ENCODE measurements around the gene PYGL.
"Not testable (repeated sequence)": the region's sequence is repeated elsewhere in the genome, so short reads cannot be mapped to it uniquely, and the experiment has no call there.

The PYGL gene

DNA sequence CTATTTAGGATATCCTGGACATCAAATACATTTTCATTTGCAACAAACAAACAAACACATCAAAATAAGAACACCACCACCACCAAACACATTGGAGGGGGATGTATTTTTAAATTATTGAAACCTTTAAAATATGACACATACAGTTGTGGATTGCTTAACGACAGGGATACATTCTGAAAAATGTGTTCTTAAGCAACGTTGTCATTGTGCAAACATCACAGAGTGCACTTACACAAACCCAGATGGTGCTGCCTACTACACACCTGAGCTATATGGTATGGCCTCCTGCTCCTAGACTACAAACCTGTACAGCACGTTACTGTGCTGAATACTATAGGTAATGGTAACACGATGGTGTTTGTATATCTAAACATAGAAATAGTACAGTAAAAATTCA, 19.4 kb downstream of the PYGL start:
- Mint-ChIP-seq H3K4me1 (ENCODE audit: low read depth) (no peaks in the 10 kb centered on the region), H3K27me3 (ENCODE audit: low read depth) (peaks cover 15% of the 10 kb centered on the region), H3K36me3 (ENCODE audit: low read depth) (no peaks in the 10 kb centered on the region), H3K4me3 (no peak overlapping the region), H3K9me3 (no peaks in the 10 kb centered on the region), H3K27ac (no peak overlapping the region)

DNA sequence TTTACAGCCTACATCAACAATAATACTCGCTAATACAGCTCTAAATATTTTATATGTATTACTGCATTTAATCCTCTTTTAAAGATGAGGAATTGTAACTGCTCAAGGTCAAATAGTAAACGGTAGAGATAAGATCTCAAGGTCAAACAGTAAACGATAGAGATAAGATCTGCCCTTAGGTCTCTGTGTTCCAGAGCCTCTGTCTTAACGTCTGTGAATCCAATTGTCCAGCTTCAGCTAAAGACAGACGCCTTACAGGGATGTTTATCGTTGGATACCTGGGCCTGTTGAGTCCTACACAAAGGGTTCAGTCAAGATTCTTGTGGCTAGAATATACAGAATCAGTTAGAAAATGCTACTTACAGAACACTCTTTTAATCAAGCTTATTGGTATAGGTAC, 20.0 kb downstream of the PYGL start:
- Mint-ChIP-seq H3K27ac (no peak overlapping the region), H3K36me3 (ENCODE audit: low read depth) (no peaks in the 10 kb centered on the region), H3K27me3 (ENCODE audit: low read depth) (peaks cover 12% of the 10 kb centered on the region), H3K9me3 (no peaks in the 10 kb centered on the region), H3K4me1 (ENCODE audit: low read depth) (no peaks in the 10 kb centered on the region), H3K4me3 (no peak overlapping the region)

DNA sequence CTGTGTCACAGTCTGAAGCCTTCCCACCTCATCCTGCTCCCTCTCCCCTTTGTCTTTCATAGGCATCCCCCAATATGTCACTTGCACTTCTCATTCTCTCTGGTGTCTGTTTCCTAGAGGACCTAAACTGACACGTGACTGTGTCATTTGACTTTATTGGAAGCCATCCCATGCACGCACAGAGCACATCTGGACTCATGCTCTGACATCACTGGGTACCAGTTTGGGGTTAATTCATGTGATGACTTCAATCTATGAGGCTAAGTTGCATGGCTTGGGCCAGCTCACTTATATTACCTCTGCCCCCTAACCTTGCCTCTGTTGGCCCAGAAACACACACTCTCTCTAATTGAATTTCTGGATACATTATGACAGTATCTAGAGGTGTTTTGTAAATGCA, 21.5 kb downstream of the PYGL start:
- Mint-ChIP-seq H3K27ac (no peak overlapping the region), H3K9me3 (no peaks in the 10 kb centered on the region), H3K4me1 (ENCODE audit: low read depth) (no peaks in the 10 kb centered on the region), H3K27me3 (ENCODE audit: low read depth) (peaks cover 14% of the 10 kb centered on the region), H3K4me3 (no peak overlapping the region), H3K36me3 (ENCODE audit: low read depth) (no peaks in the 10 kb centered on the region)

DNA sequence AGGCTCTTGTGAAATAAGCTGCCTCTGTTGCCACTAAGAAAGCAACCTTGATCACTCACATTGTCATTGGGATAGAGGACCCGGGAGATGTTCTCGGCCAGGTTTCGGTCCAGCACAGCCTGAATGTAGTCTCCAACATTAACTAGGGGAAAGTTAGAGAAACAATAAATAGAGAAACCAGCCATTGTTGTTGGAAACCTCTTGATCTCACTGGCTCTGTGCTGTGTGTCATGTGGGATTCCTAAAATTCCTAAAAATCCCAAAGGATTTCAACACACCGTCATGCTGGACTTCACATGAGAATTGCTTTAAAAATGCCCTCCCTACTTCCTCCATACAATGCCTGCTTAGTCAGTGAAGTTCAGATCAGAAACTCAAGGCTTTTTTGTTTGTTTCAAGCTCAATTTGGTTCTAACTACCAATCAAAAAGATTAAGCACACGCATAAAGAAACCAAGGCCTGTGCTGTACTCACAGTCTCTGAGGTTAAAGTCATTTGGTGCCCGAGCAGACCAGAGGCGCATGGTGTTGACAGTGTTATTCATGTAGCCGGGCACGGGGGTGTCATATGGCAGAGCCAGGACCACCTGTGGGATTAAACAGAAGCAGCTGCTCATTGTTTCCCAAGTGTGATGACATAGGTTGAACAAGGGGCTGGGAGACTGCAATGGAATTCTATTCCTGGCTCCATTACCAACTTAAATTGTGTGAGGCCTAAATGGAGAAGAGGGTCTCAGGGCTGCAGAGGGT, 23.6 kb downstream of the PYGL start:
- Mint-ChIP-seq H3K4me1 (ENCODE audit: low read depth) (no peaks in the 10 kb centered on the region), H3K4me3 (no peak overlapping the region), H3K36me3 (ENCODE audit: low read depth) (no peaks in the 10 kb centered on the region), H3K27me3 (ENCODE audit: low read depth) (peaks cover 10% of the 10 kb centered on the region), H3K9me3 (no peaks in the 10 kb centered on the region), H3K27ac (no peak overlapping the region)

GRCh38 chr14:50919524-50919923, 24.8 kb downstream of the PYGL start:
- H3K27me3 Mint-ChIP-seq (ENCODE audit: low read depth); H3K36me3 Mint-ChIP-seq (ENCODE audit: low read depth); H3K27ac Mint-ChIP-seq; H3K4me3 Mint-ChIP-seq; H3K4me1 Mint-ChIP-seq (ENCODE audit: low read depth); H3K9me3 Mint-ChIP-seq: not testable (repeated sequence)

DNA sequence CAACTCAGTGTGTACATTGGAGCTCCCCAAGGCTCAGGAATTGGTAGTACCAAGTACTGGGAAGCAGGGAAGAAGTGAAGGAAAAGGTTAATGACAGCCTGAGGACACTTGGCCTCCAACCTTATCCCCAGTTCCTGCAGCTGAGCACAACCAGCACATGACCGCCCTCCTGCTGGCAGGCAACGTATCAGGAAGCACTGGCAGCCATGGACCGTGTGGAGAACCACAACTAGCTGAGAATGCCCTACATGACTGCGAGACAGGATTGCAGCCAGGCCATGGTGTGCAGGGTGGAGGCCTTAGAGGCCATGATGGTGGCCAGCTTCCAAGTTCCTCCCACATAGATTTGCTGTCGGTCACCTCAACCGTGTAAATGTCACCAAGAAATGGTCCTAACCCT, 26.8 kb downstream of the PYGL start:
- Mint-ChIP-seq H3K4me1 (ENCODE audit: low read depth) (no peaks in the 10 kb centered on the region), H3K36me3 (ENCODE audit: low read depth) (no peaks in the 10 kb centered on the region), H3K27me3 (ENCODE audit: low read depth) (peaks cover 5% of the 10 kb centered on the region)

GRCh38 chr14:50910495-50911420, 33.5 kb downstream of the PYGL start:
- Mint-ChIP-seq H3K27me3 (ENCODE audit: low read depth) (no peaks in the 10 kb centered on the region), H3K36me3 (ENCODE audit: low read depth) (no peaks in the 10 kb centered on the region), H3K9me3 (no peaks in the 10 kb centered on the region), H3K27ac (no peak overlapping the region), H3K4me3 (no peak overlapping the region), H3K4me1 (ENCODE audit: low read depth) (no peaks in the 10 kb centered on the region)

More for the DNA sequence above, 26.8 kb downstream of the PYGL start:
- no peak overlapping the region for H3K27ac Mint-ChIP-seq
- no peak overlapping the region for H3K4me3 Mint-ChIP-seq
- no peaks in the 10 kb centered on the region for H3K9me3 Mint-ChIP-seq

DNA sequence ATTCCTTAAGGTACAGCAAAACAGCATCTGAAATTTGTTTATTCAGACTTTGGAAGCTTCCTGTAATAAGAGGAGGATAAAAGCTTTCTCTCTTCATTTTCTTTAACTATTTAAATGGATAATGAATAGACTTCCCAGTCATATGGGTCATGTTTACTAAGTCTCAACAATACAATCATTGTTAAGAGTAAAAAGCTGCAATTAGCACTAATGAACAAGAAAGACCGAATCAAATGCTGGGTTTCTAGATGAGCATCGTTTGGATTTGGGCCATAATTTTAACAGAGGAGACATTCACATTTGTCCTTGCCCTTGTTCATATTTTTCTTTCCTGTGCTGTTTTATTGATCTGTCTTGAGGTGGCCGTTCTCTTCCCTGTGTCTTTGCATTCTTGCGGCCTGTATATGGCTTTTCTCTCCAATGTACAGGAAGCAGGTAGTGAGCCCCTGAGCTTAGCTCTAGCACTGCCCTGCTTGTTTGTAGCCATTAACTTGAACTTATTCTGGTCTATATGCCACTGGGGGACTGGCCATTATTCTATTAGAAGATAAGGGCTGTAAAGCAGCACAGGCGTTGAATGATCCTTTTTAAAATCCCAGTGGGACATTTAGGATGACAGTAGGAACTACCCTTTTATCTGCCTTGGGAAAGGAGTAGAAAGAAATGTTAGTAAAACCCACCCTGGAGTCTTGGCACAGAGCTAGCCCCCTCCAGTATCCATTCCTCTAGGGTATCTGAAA, 37.8 kb downstream of the PYGL start:
- Mint-ChIP-seq H3K9me3 (no peaks in the 10 kb centered on the region), H3K4me3 (no peak overlapping the region), H3K4me1 (ENCODE audit: low read depth) (no peaks in the 10 kb centered on the region), H3K27me3 (ENCODE audit: low read depth) (peaks cover 11% of the 10 kb centered on the region), H3K36me3 (ENCODE audit: low read depth) (no peaks in the 10 kb centered on the region), H3K27ac (no peak overlapping the region)

GRCh38 chr14:50904719-50905118, 39.6 kb downstream of the PYGL start:
- H3K27ac Mint-ChIP-seq: no peak overlapping the region
- H3K36me3 Mint-ChIP-seq (ENCODE audit: low read depth): no peaks in the 10 kb centered on the region
- no peaks in the 10 kb centered on the region for H3K9me3 Mint-ChIP-seq
- H3K4me3 Mint-ChIP-seq: no peak overlapping the region
- H3K4me1 Mint-ChIP-seq (ENCODE audit: low read depth): no peaks in the 10 kb centered on the region
- H3K27me3 Mint-ChIP-seq (ENCODE audit: low read depth): peaks cover 16% of the 10 kb centered on the region

- Mint-ChIP-seq H3K4me3 (no peak overlapping the region), H3K4me1 (ENCODE audit: low read depth) (no peaks in the 10 kb centered on the region), H3K9me3 (no peaks in the 10 kb centered on the region), H3K36me3 (ENCODE audit: low read depth) (no peaks in the 10 kb centered on the region), H3K27me3 (ENCODE audit: low read depth) (peaks cover 19% of the 10 kb centered on the region), H3K27ac (no peak overlapping the region)
Observed at GRCh38 chr14:50901361-50901760, 42.9 kb downstream of the PYGL start.

DNA sequence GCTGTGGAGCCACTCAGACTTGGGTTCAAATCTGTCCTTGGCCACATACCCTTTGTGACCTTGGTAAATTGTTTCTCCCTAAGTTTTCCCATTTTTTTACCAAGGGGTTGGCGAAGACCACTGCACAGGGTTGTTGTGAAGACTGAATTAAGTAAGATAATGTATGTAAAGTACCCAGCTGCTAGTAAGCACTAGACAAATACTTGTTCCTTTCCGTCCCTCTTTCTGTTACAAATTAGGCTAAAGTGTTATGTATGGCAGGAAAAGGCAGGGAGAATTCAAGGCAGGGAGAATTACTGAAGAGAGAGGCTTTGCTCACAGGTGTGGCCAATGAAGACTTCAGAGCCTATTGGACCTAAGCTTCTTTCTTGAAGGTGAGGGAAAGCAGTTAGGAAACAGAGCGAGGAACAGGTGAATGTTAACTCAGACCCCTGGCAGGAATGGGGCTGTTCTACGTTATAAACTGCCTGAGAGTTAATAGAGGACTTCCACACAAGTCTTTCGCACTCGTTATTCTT, 46.6 kb downstream of the PYGL start:
- H3K4me3 Mint-ChIP-seq: no peak overlapping the region
- no peaks in the 10 kb centered on the region for H3K4me1 Mint-ChIP-seq (ENCODE audit: low read depth)
- peaks cover 12% of the 10 kb centered on the region for H3K27me3 Mint-ChIP-seq (ENCODE audit: low read depth)
- H3K9me3 Mint-ChIP-seq: no peaks in the 10 kb centered on the region
- H3K27ac Mint-ChIP-seq: no peak overlapping the region
- no peaks in the 10 kb centered on the region for H3K36me3 Mint-ChIP-seq (ENCODE audit: low read depth)

GRCh38 chr14:50897005-50897404, 47.3 kb downstream of the PYGL start:
- H3K27ac Mint-ChIP-seq; H3K36me3 Mint-ChIP-seq (ENCODE audit: low read depth); H3K27me3 Mint-ChIP-seq (ENCODE audit: low read depth); H3K9me3 Mint-ChIP-seq; H3K4me1 Mint-ChIP-seq (ENCODE audit: low read depth); H3K4me3 Mint-ChIP-seq: not testable (repeated sequence)

DNA sequence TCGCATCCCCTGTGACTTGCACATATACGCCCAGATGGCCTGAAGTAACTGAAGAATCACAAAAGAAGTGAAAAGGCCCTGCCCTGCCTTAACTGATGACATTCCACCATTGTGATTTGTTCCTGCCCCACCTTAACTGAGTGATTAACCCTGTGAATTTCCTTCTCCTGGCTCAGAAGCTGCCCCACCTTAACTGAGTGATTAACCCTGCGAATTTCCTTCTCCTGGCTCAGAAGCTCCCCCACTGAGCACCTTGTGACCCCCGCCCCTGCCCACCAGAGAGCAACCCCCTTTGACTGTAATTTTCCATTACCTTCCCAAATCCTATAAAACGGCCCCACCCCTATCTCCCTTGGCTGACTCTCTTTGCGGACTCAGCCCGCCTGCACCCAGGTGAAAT, 47.9 kb downstream of the PYGL start:
- not testable (repeated sequence) for H3K27me3 Mint-ChIP-seq (ENCODE audit: low read depth); H3K36me3 Mint-ChIP-seq (ENCODE audit: low read depth); H3K4me3 Mint-ChIP-seq; H3K4me1 Mint-ChIP-seq (ENCODE audit: low read depth); H3K27ac Mint-ChIP-seq; H3K9me3 Mint-ChIP-seq

DNA sequence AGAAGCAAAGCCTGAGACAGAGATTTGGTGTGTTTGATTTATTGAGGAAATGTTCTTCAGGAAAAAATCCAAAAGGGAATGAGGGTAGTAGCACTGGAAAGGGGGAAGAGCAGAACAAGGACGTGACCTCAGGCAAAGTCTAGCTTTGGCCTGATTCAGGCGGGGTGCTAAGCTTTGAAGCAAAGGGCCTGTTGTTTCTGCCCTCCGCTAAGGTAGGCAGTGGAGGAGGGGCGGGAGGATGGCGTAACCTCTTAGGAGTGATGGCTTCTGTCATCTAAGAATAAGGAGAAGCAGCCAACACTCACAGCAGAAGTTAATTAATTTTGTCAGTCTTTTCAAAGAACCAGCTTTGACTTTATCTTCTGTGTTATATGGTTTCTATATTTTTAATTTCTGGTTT, 52.0 kb downstream of the PYGL start:
- no peak overlapping the region for H3K27ac Mint-ChIP-seq
- H3K4me3 Mint-ChIP-seq: no peak overlapping the region
- H3K27me3 Mint-ChIP-seq (ENCODE audit: low read depth): peaks cover 11% of the 10 kb centered on the region
- no peaks in the 10 kb centered on the region for H3K9me3 Mint-ChIP-seq
- no peaks in the 10 kb centered on the region for H3K36me3 Mint-ChIP-seq (ENCODE audit: low read depth)
- H3K4me1 Mint-ChIP-seq (ENCODE audit: low read depth): no peaks in the 10 kb centered on the region
